Caco-2 (cell line): ENCODE data around the gene SLC1A6. TPM values are rescaled to one million over a fixed set of nuclear protein-coding genes. Genes with fewer than 3 reads are reported as not detected.
"Not testable (repeated sequence)": the region's sequence is repeated elsewhere in the genome, so short reads cannot be mapped to it uniquely, and the experiment has no call there.

Source experiments
- BruUV-seq: library from RNA; stranded (reverse); fragments of 400-500 nt; replicated peaks from 2 replicates; lab custom pipeline; 2021; lab: Mats Ljungman, UMichigan
- CTCF ChIA-PET: fragments of 300-600 bp; sonication (Branson Sonifier 250); formaldehyde crosslinking; loops from one replicate; lab custom pipeline; 2022; ENCODE audit warnings: antibody characterized with exemption; lab: Charles Lee
- POLR2A ChIA-PET: fragments of 300-600 bp; sonication (Branson Sonifier 250); formaldehyde crosslinking; loops from one replicate; lab custom pipeline; 2022; ENCODE audit warnings: antibody characterized with exemption; lab: Charles Lee
- DNase-seq, 2 experiments: peaks; one replicate each; pipeline versions ENCODE4 v3.0.0 to v3.0.0-alpha.2; 2020 to 2022
- H3K27me3 ChIP-seq: replicated peaks from 2 replicates; pipeline ENCODE4 v1.6.0; 2011; ENCODE audit warnings: low read length; ENCODE audit not compliant: control insufficient read depth, insufficient read depth
- H3K36me3 ChIP-seq: 2 replicates; pipeline ENCODE4 v1.5.1; 2011; ENCODE audit warnings: low read length; ENCODE audit not compliant: control insufficient read depth, insufficient read depth
- H3K4me1 ChIP-seq: fragments of 250-450 bp; sonication (Bioruptor Pico); 2 replicates; pipeline ENCODE4 v1.5.1; 2020; ENCODE audit warnings: mild to moderate bottlenecking
- H3K4me3 ChIP-seq: 2 replicates; pipeline ENCODE4 v1.5.1; 2011; ENCODE audit warnings: low read depth, mild to moderate bottlenecking, control low read depth, low read length
- H3K9me3 ChIP-seq: fragments of 250-450 bp; sonication (Bioruptor Pico); 2 replicates; pipeline ENCODE4 v1.5.1; 2020; ENCODE audit warnings: mild to moderate bottlenecking, moderate library complexity
- H3K27ac Mint-ChIP-seq: one replicate; pipeline ENCODE4 v1.8.0; 2022; ENCODE audit warnings: mixed read lengths; ENCODE audit not compliant: unreplicated experiment
- H3K27me3 Mint-ChIP-seq: one replicate; pipeline ENCODE4 v1.8.0; 2022; ENCODE audit warnings: mixed read lengths; ENCODE audit not compliant: insufficient read depth, unreplicated experiment
- H3K36me3 Mint-ChIP-seq: one replicate; pipeline ENCODE4 v1.8.0; 2022; ENCODE audit warnings: mild to moderate bottlenecking, mixed read lengths; ENCODE audit not compliant: insufficient read depth, unreplicated experiment
- H3K4me1 Mint-ChIP-seq: one replicate; pipeline ENCODE4 v1.8.0; 2022; ENCODE audit warnings: low read depth, mixed read lengths; ENCODE audit not compliant: unreplicated experiment
- H3K4me3 Mint-ChIP-seq: one replicate; pipeline ENCODE4 v1.8.0; 2022; ENCODE audit warnings: mild to moderate bottlenecking, moderate library complexity, mixed read lengths; ENCODE audit not compliant: unreplicated experiment
- H3K9me3 Mint-ChIP-seq: one replicate; pipeline ENCODE4 v1.8.0; 2022; ENCODE audit warnings: mixed read lengths; ENCODE audit not compliant: unreplicated experiment
- CTCF ChIP-seq, 2 experiments: fragments of 200-600 bp in 1 of 2; IDR thresholded peaks; 1 replicate in 1 of 2; 2 replicates in 1 of 2; pipeline versions ENCODE4 v1.5.1 to v1.8.0; 2011 to 2022; ENCODE audit warnings: antibody characterized with exemption in 1 of 2, control low read depth in 1 of 2, inconsistent platforms in 1 of 2, low read depth in 1 of 2, low read length in 1 of 2, mild to moderate bottlenecking in 1 of 2, moderate library complexity in 1 of 2; ENCODE audit not compliant: insufficient read depth in 1 of 2, severe bottlenecking in 1 of 2, unreplicated experiment in 1 of 2
- intact Hi-C: fragments of 100-400 bp; cut with micrococcal nuclease; formaldehyde crosslinking; loops from one replicate; pipeline ENCODE4 v1.10.0; 2022; ENCODE audit not compliant: unreplicated experiment
- total RNA-seq: library from RNA; stranded (reverse); gene quantifications from 2 replicates; pipeline ENCODE4 v1.2.3, GENCODE V29; 2022

SLC1A6 gene
- total RNA-seq, 1 experiment from 2014 or later: not detected

GRCh38 chr19:14950421-14950820 lies 29.2 kb downstream of the SLC1A6 start:
- Mint-ChIP-seq H3K4me1 (no peaks in the 10 kb centered on the region), H3K4me3 (no peak overlapping the region), H3K9me3 (peaks cover 10% of the 10 kb centered on the region), H3K27ac (no peak overlapping the region), H3K36me3 (no peaks in the 10 kb centered on the region), H3K27me3 (peaks cover 5% of the 10 kb centered on the region)
- Histone ChIP-seq H3K27me3 (no peaks in the 10 kb centered on the region), H3K4me1 (no peaks in the 10 kb centered on the region), H3K36me3 (no peaks in the 10 kb centered on the region), H3K4me3 (no peak overlapping the region), H3K9me3 (no peaks in the 10 kb centered on the region)
- no peak for TF ChIP-seq CTCF (IDR thresholded peaks at IDR 0.05; ENCODE audit: insufficient read depth in 1 of 2, low read depth in 1 of 2, low read length in 1 of 2, severe bottlenecking in 1 of 2, unreplicated experiment in 1 of 2)
- intact Hi-C loops: no loop called here
- ChIA-PET CTCF (no interaction called here), POLR2A (no interaction called here)
- no peak for DNase-seq
- BruUV-seq: no TSS peak

GRCh38 chr19:14949876-14950275 lies 29.8 kb downstream of the SLC1A6 start:
- ChIA-PET POLR2A (no interaction called here), CTCF (no interaction called here)
- Mint-ChIP-seq H3K4me1 (no peaks in the 10 kb centered on the region), H3K27me3 (peaks cover 5% of the 10 kb centered on the region), H3K9me3 (peaks cover 13% of the 10 kb centered on the region), H3K4me3 (no peak overlapping the region), H3K27ac (no peak overlapping the region), H3K36me3 (peaks cover 1% of the 10 kb centered on the region)
- Histone ChIP-seq H3K9me3 (no peaks in the 10 kb centered on the region), H3K36me3 (no peaks in the 10 kb centered on the region), H3K4me1 (no peaks in the 10 kb centered on the region), H3K27me3 (no peaks in the 10 kb centered on the region), H3K4me3 (no peak overlapping the region)
- intact Hi-C loops: no loop called here
- DNase-seq: no peak
- no TSS peak for BruUV-seq
- no peak for TF ChIP-seq CTCF (IDR thresholded peaks at IDR 0.05; ENCODE audit: insufficient read depth in 1 of 2, low read depth in 1 of 2, low read length in 1 of 2, severe bottlenecking in 1 of 2, unreplicated experiment in 1 of 2)

GRCh38 chr19:14949413-14949812 lies 30.3 kb downstream of the SLC1A6 start:
- BruUV-seq, DNase-seq, H3K4me1 ChIP-seq, CTCF ChIA-PET, H3K27me3 ChIP-seq, intact Hi-C loops, H3K36me3 ChIP-seq, H3K36me3 Mint-ChIP-seq, H3K27ac Mint-ChIP-seq, H3K27me3 Mint-ChIP-seq, H3K4me3 ChIP-seq, H3K4me1 Mint-ChIP-seq, H3K9me3 ChIP-seq, POLR2A ChIA-PET, H3K4me3 Mint-ChIP-seq: not testable (repeated sequence)
- H3K9me3 Mint-ChIP-seq: peaks cover 18% of the 10 kb centered on the region

- Mint-ChIP-seq H3K4me3 (no peak overlapping the region), H3K27me3 (peaks cover 18% of the 10 kb centered on the region), H3K36me3 (peaks cover 6% of the 10 kb centered on the region), H3K9me3 (peaks cover 20% of the 10 kb centered on the region), H3K27ac (no peak overlapping the region), H3K4me1 (no peaks in the 10 kb centered on the region)
- POLR2A ChIA-PET: no interaction called here
- BruUV-seq: no TSS peak
- CTCF ChIA-PET: interaction anchor here (0.6 kb wide), 1 partner anchor 1494 kb away, joined by 3 read pairs; no protein-coding TSS in a partner anchor
- intact Hi-C loops: no loop called here
- Histone ChIP-seq H3K27me3 (no peaks in the 10 kb centered on the region), H3K9me3 (no peaks in the 10 kb centered on the region), H3K4me1 (no peaks in the 10 kb centered on the region), H3K4me3 (no peak overlapping the region), H3K36me3 (no peaks in the 10 kb centered on the region)
- no peak for DNase-seq
- TF ChIP-seq CTCF (IDR thresholded peaks at IDR 0.05; ENCODE audit: insufficient read depth in 1 of 2, low read depth in 1 of 2, low read length in 1 of 2, severe bottlenecking in 1 of 2, unreplicated experiment in 1 of 2): no peak
Observed at GRCh38 chr19:14944456-14944855, 35.2 kb downstream of the SLC1A6 start.
